Measurements from ENCODE around the gene CEP44. TPM values are rescaled to one million over a fixed set of nuclear protein-coding genes. Genes with fewer than 3 reads are reported as not detected.
"Not testable (repeated sequence)": the region's sequence is repeated elsewhere in the genome, so short reads cannot be mapped to it uniquely, and the experiment has no call there.

CEP44 gene
- total RNA-seq, 1 experiment from 2014 or later, result 13.0 TPM

GRCh38 chr4:174279433-174280155 is 4.1 kb upstream of the CEP44 start:
- no peak for DNase-seq (ENCODE audit: low read depth)

- DNase-seq (ENCODE audit: low read depth), result no peak
Observed at GRCh38 chr4:174281182-174281737, 2.5 kb upstream of the CEP44 start.

GRCh38 chr4:174281901-174282300 is 1.8 kb upstream of the CEP44 start:
- DNase-seq (ENCODE audit: low read depth), result no peak

- DNase-seq (ENCODE audit: low read depth), result peak; percentile 80
Observed at GRCh38 chr4:174282836-174283506, 740 bp upstream of the CEP44 start.

GRCh38 chr4:174284487-174284886 is 776 bp downstream of the CEP44 start:
- DNase-seq (ENCODE audit: low read depth), result peak; percentile 2

GRCh38 chr4:174286870-174287269 is 3.2 kb downstream of the CEP44 start:
- DNase-seq (ENCODE audit: low read depth), result no peak

- no peak for DNase-seq (ENCODE audit: low read depth)
Observed at GRCh38 chr4:174292473-174292872, 8.8 kb downstream of the CEP44 start.

GRCh38 chr4:174294641-174295040 is 10.9 kb downstream of the CEP44 start:
- DNase-seq (ENCODE audit: low read depth), result not testable (repeated sequence)

- not testable (repeated sequence) for DNase-seq (ENCODE audit: low read depth)
Observed at GRCh38 chr4:174295142-174295541, 11.4 kb downstream of the CEP44 start.

- no peak for DNase-seq (ENCODE audit: low read depth)
Observed at GRCh38 chr4:174303687-174304086, 20.0 kb downstream of the CEP44 start.

GRCh38 chr4:174304664-174305063 is 21.0 kb downstream of the CEP44 start:
- no peak for DNase-seq (ENCODE audit: low read depth)

- no peak for DNase-seq (ENCODE audit: low read depth)
Observed at GRCh38 chr4:174305961-174306360, 22.2 kb downstream of the CEP44 start.

- DNase-seq (ENCODE audit: low read depth), result no peak
Observed at GRCh38 chr4:174307694-174308093, 24.0 kb downstream of the CEP44 start.

- DNase-seq (ENCODE audit: low read depth), result no peak
Observed at GRCh38 chr4:174312993-174313392, 29.3 kb downstream of the CEP44 start.

GRCh38 chr4:174314274-174314673 is 30.6 kb downstream of the CEP44 start:
- DNase-seq (ENCODE audit: low read depth), result no peak

- DNase-seq (ENCODE audit: low read depth), result peak; percentile 46
Observed at GRCh38 chr4:174314770-174315169, 31.1 kb downstream of the CEP44 start.

- no peak for DNase-seq (ENCODE audit: low read depth)
Observed at GRCh38 chr4:174316546-174316945, 32.8 kb downstream of the CEP44 start.

GRCh38 chr4:174316954-174317353 is 33.2 kb downstream of the CEP44 start:
- DNase-seq (ENCODE audit: low read depth), result no peak

GRCh38 chr4:174317531-174317930 is 33.8 kb downstream of the CEP44 start:
- DNase-seq (ENCODE audit: low read depth), result no peak

GRCh38 chr4:174318829-174319764 is 35.4 kb downstream of the CEP44 start:
- peak; percentile 2 for DNase-seq (ENCODE audit: low read depth)

GRCh38 chr4:174320494-174321199 is 36.9 kb downstream of the CEP44 start:
- DNase-seq (ENCODE audit: low read depth), result no peak

All from Daoy (cell line).